ENCODE data around the gene LIPA. TPM values are rescaled to one million over a fixed set of nuclear protein-coding genes. Genes with fewer than 3 reads are reported as not detected.
"Not testable (repeated sequence)": the region's sequence is repeated elsewhere in the genome, so short reads cannot be mapped to it uniquely, and the experiment has no call there.

Gene LIPA
- total RNA-seq, 1 experiment from 2014 or later: 10.2 TPM

- no peak for DNase-seq (ENCODE audit: low spot score)
Observed at GRCh38 chr10:89270153-89270483, 18.5 kb upstream of the LIPA start.

- DNase-seq (ENCODE audit: low spot score): no peak
Observed at GRCh38 chr10:89269433-89270152, 18.0 kb upstream of the LIPA start.

- DNase-seq (ENCODE audit: low spot score): no peak
Observed at GRCh38 chr10:89266721-89267453, 15.3 kb upstream of the LIPA start.

GRCh38 chr10:89263531-89263930 is 12.0 kb upstream of the LIPA start:
- DNase-seq (ENCODE audit: low spot score): no peak

GRCh38 chr10:89263091-89263490 is 11.5 kb upstream of the LIPA start:
- no peak for DNase-seq (ENCODE audit: low spot score)

GRCh38 chr10:89262086-89263051 is 10.8 kb upstream of the LIPA start:
- no peak for DNase-seq (ENCODE audit: low spot score)

- no peak for DNase-seq (ENCODE audit: low spot score)
Observed at GRCh38 chr10:89258881-89259280, 7.3 kb upstream of the LIPA start.

GRCh38 chr10:89257581-89257980 is 6.0 kb upstream of the LIPA start:
- no peak for DNase-seq (ENCODE audit: low spot score)

- no peak for DNase-seq (ENCODE audit: low spot score)
Observed at GRCh38 chr10:89256962-89257361, 5.4 kb upstream of the LIPA start.

GRCh38 chr10:89256340-89256739 is 4.8 kb upstream of the LIPA start:
- DNase-seq (ENCODE audit: low spot score): no peak

- no peak for DNase-seq (ENCODE audit: low spot score)
Observed at GRCh38 chr10:89255793-89256192, 4.2 kb upstream of the LIPA start.

GRCh38 chr10:89255091-89255579 is 3.6 kb upstream of the LIPA start:
- not testable (repeated sequence) for DNase-seq (ENCODE audit: low spot score)

GRCh38 chr10:89252225-89252585 is 630 bp upstream of the LIPA start:
- DNase-seq (ENCODE audit: low spot score): no peak

- DNase-seq (ENCODE audit: low spot score): peak; percentile 12
Observed at GRCh38 chr10:89250865-89251408, 638 bp downstream of the LIPA start.

- no peak for DNase-seq (ENCODE audit: low spot score)
Observed at GRCh38 chr10:89248990-89249389, 2.6 kb downstream of the LIPA start.

GRCh38 chr10:89247623-89248022 is 4.0 kb downstream of the LIPA start:
- DNase-seq (ENCODE audit: low spot score): not testable (repeated sequence)

GRCh38 chr10:89245802-89246201 is 5.8 kb downstream of the LIPA start:
- no peak for DNase-seq (ENCODE audit: low spot score)

- DNase-seq (ENCODE audit: low spot score): no peak
Observed at GRCh38 chr10:89242840-89243568, 8.6 kb downstream of the LIPA start.

- DNase-seq (ENCODE audit: low spot score): peak; percentile 8
Observed at GRCh38 chr10:89242345-89242684, 9.3 kb downstream of the LIPA start.

- no peak for DNase-seq (ENCODE audit: low spot score)
Observed at GRCh38 chr10:89241486-89242344, 9.9 kb downstream of the LIPA start.
